GM18526 (cell line): ENCODE data around the gene FAM3D.

Experiments used
- POLR2A ChIP-seq: IDR thresholded peaks from 3 replicates; pipeline ENCODE4 v1.6.1; 2011; ENCODE audit not compliant: insufficient read length; ENCODE audit errors: extremely low read depth

FAM3D gene

GRCh38 chr3:58688574-58688973 is 22.0 kb upstream of the FAM3D start:
- no peak for TF ChIP-seq POLR2A

- TF ChIP-seq POLR2A = no peak
These were observed 20.3 kb upstream of the FAM3D start for GRCh38 chr3:58686847-58687246.

- TF ChIP-seq POLR2A = no peak
These were observed 19.1 kb upstream of the FAM3D start for GRCh38 chr3:58685641-58686040.

- TF ChIP-seq POLR2A = no peak
These were observed 16.9 kb upstream of the FAM3D start for GRCh38 chr3:58683466-58683865.

- no peak for TF ChIP-seq POLR2A
These were observed 16.5 kb upstream of the FAM3D start for GRCh38 chr3:58683001-58683458.

- no peak for TF ChIP-seq POLR2A
These were observed 15.3 kb upstream of the FAM3D start for GRCh38 chr3:58681863-58682262.

GRCh38 chr3:58680879-58681525 is 14.4 kb upstream of the FAM3D start:
- no peak for TF ChIP-seq POLR2A

- TF ChIP-seq POLR2A = no peak
These were observed 13.5 kb upstream of the FAM3D start for GRCh38 chr3:58679974-58680666.

GRCh38 chr3:58679446-58679845 is 12.9 kb upstream of the FAM3D start:
- no peak for TF ChIP-seq POLR2A

GRCh38 chr3:58672880-58673279 is 6.3 kb upstream of the FAM3D start:
- TF ChIP-seq POLR2A = no peak

GRCh38 chr3:58672451-58672850 is 5.9 kb upstream of the FAM3D start:
- no peak for TF ChIP-seq POLR2A

- TF ChIP-seq POLR2A = no peak
These were observed 4.0 kb upstream of the FAM3D start for GRCh38 chr3:58670506-58671135.

GRCh38 chr3:58668247-58668646 is 1.7 kb upstream of the FAM3D start:
- no peak for TF ChIP-seq POLR2A

GRCh38 chr3:58667704-58668103 is 1.1 kb upstream of the FAM3D start:
- no peak for TF ChIP-seq POLR2A

GRCh38 chr3:58667229-58667628 is 655 bp upstream of the FAM3D start:
- no peak for TF ChIP-seq POLR2A

GRCh38 chr3:58665405-58665804 is 1.2 kb downstream of the FAM3D start:
- no peak for TF ChIP-seq POLR2A
